Neural cell (in vitro differentiated cells): ENCODE measurements around the gene CNTFR. TPM values are rescaled to one million over a fixed set of nuclear protein-coding genes. Genes with fewer than 3 reads are reported as not detected.

Experiments
- H2AFZ ChIP-seq: fragments of 200-600, 300-800 bp; sonication (generic), shearing (Covaris generic); 2 replicates; pipeline ENCODE4 v1.6.0; 2014; ENCODE audit warnings: low read depth, mild to moderate bottlenecking, antibody characterized with exemption, low read length, moderate library complexity
- H3F3A ChIP-seq: fragments of 200-600 bp; shearing (Covaris generic); 2 replicates; pipeline ENCODE4 v1.6.1; 2016; ENCODE audit warnings: mild to moderate bottlenecking, moderate library complexity, mixed read lengths, antibody characterized with exemption, low read length; ENCODE audit not compliant: insufficient read depth, poor library complexity, severe bottlenecking
- H3K27ac ChIP-seq: fragments of 200-600, 300-800 bp; sonication (generic), shearing (Covaris generic); 2 replicates; pipeline ENCODE4 v1.5.1; 2014; ENCODE audit warnings: mild to moderate bottlenecking, low read length, moderate library complexity
- H3K27me3 ChIP-seq: fragments of 300-800, 200-600 bp; sonication (generic), shearing (Covaris generic); 2 replicates; pipeline ENCODE4 v1.6.0; 2014; ENCODE audit warnings: mild to moderate bottlenecking, low read depth, low read length, moderate library complexity; ENCODE audit not compliant: insufficient read depth
- H3K36me3 ChIP-seq: fragments of 300-800, 200-600 bp; sonication (generic), shearing (Covaris generic); 2 replicates; pipeline ENCODE4 v1.5.1; 2014; ENCODE audit warnings: mild to moderate bottlenecking, antibody characterized with exemption, low read length, moderate library complexity; ENCODE audit not compliant: insufficient read depth
- H3K4me2 ChIP-seq: fragments of 300-800, 200-600 bp; sonication (generic), shearing (Covaris generic); 2 replicates; pipeline ENCODE4 v1.6.0; 2014; ENCODE audit warnings: mild to moderate bottlenecking, low read length
- H3K4me3 ChIP-seq: fragments of 300-800, 200-600 bp; sonication (generic), shearing (Covaris generic); 2 replicates; pipeline ENCODE4 v1.5.1; 2014; ENCODE audit warnings: mild to moderate bottlenecking, low read length, moderate library complexity
- H3K79me2 ChIP-seq: fragments of 200-600 bp; shearing (Covaris generic); replicated peaks from 2 replicates; pipeline ENCODE4 v1.6.0; 2014; ENCODE audit warnings: mild to moderate bottlenecking, low read length, moderate library complexity; ENCODE audit not compliant: insufficient read depth
- H3K9ac ChIP-seq: fragments of 300-800, 200-600 bp; sonication (generic), shearing (Covaris generic); 2 replicates; pipeline ENCODE4 v1.6.1; 2016; ENCODE audit warnings: mild to moderate bottlenecking, low read length, mixed read lengths
- H3K9me2 ChIP-seq: fragments of 200-600 bp; shearing (Covaris generic); 2 replicates; pipeline ENCODE4 v1.6.1; 2016; ENCODE audit warnings: mild to moderate bottlenecking, low read length, mixed read lengths; ENCODE audit not compliant: insufficient read depth
- H3K9me3 ChIP-seq: fragments of 200-600, 300-800 bp; sonication (generic), shearing (Covaris generic); 2 replicates; pipeline ENCODE4 v1.6.1; 2016; ENCODE audit warnings: mild to moderate bottlenecking, mixed run types, low read length, moderate library complexity, mixed read lengths
- H4K20me1 ChIP-seq: fragments of 200-600 bp; shearing (Covaris generic); 2 replicates; pipeline ENCODE4 v1.6.1; 2016; ENCODE audit warnings: mild to moderate bottlenecking, mixed run types; ENCODE audit not compliant: insufficient read depth
- EP300 ChIP-seq: fragments of 450-650 bp; conservative IDR thresholded peaks from 2 replicates; pipeline ENCODE4 v1.6.1; 2014; ENCODE audit warnings: antibody characterized with exemption, mild to moderate bottlenecking, moderate library complexity; ENCODE audit not compliant: poor library complexity, severe bottlenecking
- EZH2 ChIP-seq: fragments of 200-600, 300-800 bp; shearing (Covaris generic), sonication (generic); IDR thresholded peaks from 2 replicates; pipeline ENCODE4 v1.6.1; 2014; ENCODE audit warnings: antibody characterized with exemption, low read length, borderline replicate concordance, mild to moderate bottlenecking; ENCODE audit not compliant: insufficient read depth, poor library complexity, severe bottlenecking
- MXI1 ChIP-seq: fragments of 450-650 bp; conservative IDR thresholded peaks from 2 replicates; pipeline ENCODE4 v1.6.1; 2014; ENCODE audit warnings: antibody characterized with exemption, mild to moderate bottlenecking; ENCODE audit not compliant: poor library complexity, severe bottlenecking
- POLR2AphosphoS5 ChIP-seq: IDR thresholded peaks from 2 replicates; pipeline ENCODE4 v1.6.1; 2012
- RAD21 ChIP-seq: fragments of 450-650 bp; conservative IDR thresholded peaks from 2 replicates; pipeline ENCODE4 v1.6.1; 2014; ENCODE audit warnings: antibody characterized with exemption, mild to moderate bottlenecking, moderate library complexity
- SMC3 ChIP-seq: fragments of 450-650 bp; conservative IDR thresholded peaks from 2 replicates; pipeline ENCODE4 v1.6.1; 2014; ENCODE audit warnings: antibody characterized with exemption, mild to moderate bottlenecking, moderate library complexity; ENCODE audit not compliant: poor library complexity
- TAF1 ChIP-seq: IDR thresholded peaks from 2 replicates; pipeline ENCODE4 v1.6.1; 2012; ENCODE audit warnings: low read depth
- polyA plus RNA-seq: library from polyadenylated mRNA; depleted of rRNA; stranded (reverse); fragments of >200 nt; gene quantifications from 2 replicates; pipeline ENCODE4 v1.2.3, GENCODE V29; 2014
- TF ChIP-seq, protein P1 (sequence below): IDR thresholded peaks from 2 replicates; pipeline ENCODE4 v1.6.1; 2012; ENCODE audit warnings: borderline replicate concordance
- TF ChIP-seq, protein P2 (sequence below): fragments of 450-650 bp; IDR thresholded peaks from 2 replicates; pipeline ENCODE4 v1.5.1; 2014; ENCODE audit warnings: antibody characterized with exemption, mild to moderate bottlenecking, moderate library complexity; ENCODE audit not compliant: poor library complexity, severe bottlenecking

The CNTFR gene
- polyA plus RNA-seq, 1 donor from 2014 or later: 19.0 TPM

DNA sequence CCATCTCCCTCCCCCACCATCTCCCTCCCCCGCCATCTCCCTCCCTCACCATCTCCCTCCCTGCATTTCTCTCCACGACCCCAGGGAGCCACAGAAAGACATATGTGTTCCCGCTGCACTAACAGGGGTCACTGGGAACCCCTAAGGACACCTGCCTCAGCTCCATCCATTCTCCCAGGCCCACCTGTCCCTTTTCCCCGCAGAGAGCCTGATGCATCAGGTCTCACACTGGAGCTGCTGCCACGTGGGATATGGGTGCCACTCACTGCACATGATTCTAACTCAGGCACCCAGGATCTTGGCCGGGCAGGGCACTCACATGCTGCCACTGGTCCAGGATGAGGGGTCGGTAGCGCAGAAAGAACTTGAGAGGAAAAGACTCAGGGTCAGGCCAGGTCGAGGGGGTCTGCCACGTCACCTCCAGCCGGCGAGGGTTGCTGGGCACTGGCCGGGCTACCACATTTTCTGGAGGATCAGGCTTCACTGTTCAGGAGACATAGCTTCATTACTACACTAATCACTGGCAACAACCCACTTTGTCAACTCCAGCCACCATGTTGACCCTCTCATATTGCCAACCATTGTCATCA, 33.5 kb downstream of the CNTFR start:
- H3K27me3 ChIP-seq: no peaks in the 10 kb centered on the region
- TF ChIP-seq TAF1: no peak
- TF ChIP-seq, protein P1, sequence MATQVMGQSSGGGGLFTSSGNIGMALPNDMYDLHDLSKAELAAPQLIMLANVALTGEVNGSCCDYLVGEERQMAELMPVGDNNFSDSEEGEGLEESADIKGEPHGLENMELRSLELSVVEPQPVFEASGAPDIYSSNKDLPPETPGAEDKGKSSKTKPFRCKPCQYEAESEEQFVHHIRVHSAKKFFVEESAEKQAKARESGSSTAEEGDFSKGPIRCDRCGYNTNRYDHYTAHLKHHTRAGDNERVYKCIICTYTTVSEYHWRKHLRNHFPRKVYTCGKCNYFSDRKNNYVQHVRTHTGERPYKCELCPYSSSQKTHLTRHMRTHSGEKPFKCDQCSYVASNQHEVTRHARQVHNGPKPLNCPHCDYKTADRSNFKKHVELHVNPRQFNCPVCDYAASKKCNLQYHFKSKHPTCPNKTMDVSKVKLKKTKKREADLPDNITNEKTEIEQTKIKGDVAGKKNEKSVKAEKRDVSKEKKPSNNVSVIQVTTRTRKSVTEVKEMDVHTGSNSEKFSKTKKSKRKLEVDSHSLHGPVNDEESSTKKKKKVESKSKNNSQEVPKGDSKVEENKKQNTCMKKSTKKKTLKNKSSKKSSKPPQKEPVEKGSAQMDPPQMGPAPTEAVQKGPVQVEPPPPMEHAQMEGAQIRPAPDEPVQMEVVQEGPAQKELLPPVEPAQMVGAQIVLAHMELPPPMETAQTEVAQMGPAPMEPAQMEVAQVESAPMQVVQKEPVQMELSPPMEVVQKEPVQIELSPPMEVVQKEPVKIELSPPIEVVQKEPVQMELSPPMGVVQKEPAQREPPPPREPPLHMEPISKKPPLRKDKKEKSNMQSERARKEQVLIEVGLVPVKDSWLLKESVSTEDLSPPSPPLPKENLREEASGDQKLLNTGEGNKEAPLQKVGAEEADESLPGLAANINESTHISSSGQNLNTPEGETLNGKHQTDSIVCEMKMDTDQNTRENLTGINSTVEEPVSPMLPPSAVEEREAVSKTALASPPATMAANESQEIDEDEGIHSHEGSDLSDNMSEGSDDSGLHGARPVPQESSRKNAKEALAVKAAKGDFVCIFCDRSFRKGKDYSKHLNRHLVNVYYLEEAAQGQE: no peak
- H3F3A ChIP-seq: no peaks in the 10 kb centered on the region
- no peak overlapping the region for H3K27ac ChIP-seq
- H3K4me3 ChIP-seq: no peak overlapping the region
- H3K79me2 ChIP-seq: no peaks in the 10 kb centered on the region
- no peak overlapping the region for H3K9ac ChIP-seq
- H3K36me3 ChIP-seq: no peaks in the 10 kb centered on the region
- no peaks in the 10 kb centered on the region for H3K9me2 ChIP-seq
- H3K4me2 ChIP-seq: no peak overlapping the region
- H3K9me3 ChIP-seq: no peaks in the 10 kb centered on the region
- H2AFZ ChIP-seq: no peak overlapping the region
- no peaks in the 10 kb centered on the region for H4K20me1 ChIP-seq

DNA sequence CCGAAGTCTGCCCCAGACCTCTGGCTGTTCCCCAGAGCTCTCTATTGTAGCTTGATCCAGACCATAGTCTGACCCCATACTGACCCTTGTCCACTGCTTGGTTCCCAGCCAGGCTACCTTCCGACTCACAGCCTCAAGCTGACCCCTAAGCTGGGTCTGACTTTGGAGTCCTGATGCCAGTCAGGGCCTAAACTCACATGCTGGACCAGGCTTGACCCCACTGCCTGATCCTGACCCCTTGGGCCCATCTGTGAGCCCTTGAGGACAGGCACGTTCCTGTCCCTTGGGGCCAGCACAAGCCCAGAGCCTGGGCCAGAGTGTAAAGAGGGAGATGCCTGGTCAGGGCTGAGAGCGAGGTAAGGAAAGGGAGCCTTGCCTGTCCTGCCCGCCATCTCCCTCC, 34.0 kb downstream of the CNTFR start:
- no peaks in the 10 kb centered on the region for H3F3A ChIP-seq
- no peaks in the 10 kb centered on the region for H3K36me3 ChIP-seq
- H3K79me2 ChIP-seq: no peaks in the 10 kb centered on the region
- no peak overlapping the region for H2AFZ ChIP-seq
- TF ChIP-seq POLR2AphosphoS5: no peak
- no peak overlapping the region for H3K9ac ChIP-seq
- no peak overlapping the region for H3K27ac ChIP-seq
- H3K9me2 ChIP-seq: no peaks in the 10 kb centered on the region
- no peaks in the 10 kb centered on the region for H4K20me1 ChIP-seq
- no peak overlapping the region for H3K4me2 ChIP-seq
- no peaks in the 10 kb centered on the region for H3K27me3 ChIP-seq
- no peaks in the 10 kb centered on the region for H3K9me3 ChIP-seq
- no peak overlapping the region for H3K4me3 ChIP-seq

DNA sequence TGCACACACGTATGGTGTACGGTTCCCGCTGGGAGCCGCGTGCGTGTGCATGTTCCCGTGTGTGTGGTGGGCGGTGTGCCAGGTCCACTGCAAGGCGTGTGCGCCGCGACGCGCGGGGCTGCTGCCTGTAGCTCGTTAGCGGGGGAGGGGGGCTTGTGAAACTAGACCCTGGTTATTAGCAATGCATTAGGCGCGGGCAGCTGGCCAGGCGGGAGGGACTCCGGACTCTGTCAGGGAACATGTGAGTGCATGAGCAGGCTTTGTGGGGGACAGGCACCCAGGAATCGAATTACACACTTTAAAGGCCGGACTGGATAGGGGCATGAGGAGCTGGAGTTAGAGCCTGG, 34.5 kb downstream of the CNTFR start:
- no peak overlapping the region for H3K4me2 ChIP-seq
- TF ChIP-seq EP300 (no peak), SMC3 (no peak), POLR2AphosphoS5 (no peak), EZH2 (no peak), TAF1 (no peak), MXI1 (no peak), RAD21 (no peak)
- TF ChIP-seq, protein P1: no peak
- TF ChIP-seq, protein P2, sequence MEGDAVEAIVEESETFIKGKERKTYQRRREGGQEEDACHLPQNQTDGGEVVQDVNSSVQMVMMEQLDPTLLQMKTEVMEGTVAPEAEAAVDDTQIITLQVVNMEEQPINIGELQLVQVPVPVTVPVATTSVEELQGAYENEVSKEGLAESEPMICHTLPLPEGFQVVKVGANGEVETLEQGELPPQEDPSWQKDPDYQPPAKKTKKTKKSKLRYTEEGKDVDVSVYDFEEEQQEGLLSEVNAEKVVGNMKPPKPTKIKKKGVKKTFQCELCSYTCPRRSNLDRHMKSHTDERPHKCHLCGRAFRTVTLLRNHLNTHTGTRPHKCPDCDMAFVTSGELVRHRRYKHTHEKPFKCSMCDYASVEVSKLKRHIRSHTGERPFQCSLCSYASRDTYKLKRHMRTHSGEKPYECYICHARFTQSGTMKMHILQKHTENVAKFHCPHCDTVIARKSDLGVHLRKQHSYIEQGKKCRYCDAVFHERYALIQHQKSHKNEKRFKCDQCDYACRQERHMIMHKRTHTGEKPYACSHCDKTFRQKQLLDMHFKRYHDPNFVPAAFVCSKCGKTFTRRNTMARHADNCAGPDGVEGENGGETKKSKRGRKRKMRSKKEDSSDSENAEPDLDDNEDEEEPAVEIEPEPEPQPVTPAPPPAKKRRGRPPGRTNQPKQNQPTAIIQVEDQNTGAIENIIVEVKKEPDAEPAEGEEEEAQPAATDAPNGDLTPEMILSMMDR: no peak

More for the DNA sequence above, 34.5 kb downstream of the CNTFR start:
- Histone ChIP-seq H2AFZ (no peak overlapping the region), H3K9me2 (no peaks in the 10 kb centered on the region), H3K9ac (no peak overlapping the region), H3K4me3 (no peak overlapping the region), H3F3A (no peaks in the 10 kb centered on the region), H3K79me2 (no peaks in the 10 kb centered on the region), H3K9me3 (no peaks in the 10 kb centered on the region), H3K27me3 (no peaks in the 10 kb centered on the region), H3K27ac (no peak overlapping the region), H3K36me3 (no peaks in the 10 kb centered on the region), H4K20me1 (no peaks in the 10 kb centered on the region)
